H9 (cell line): ENCODE data around the gene TNIK. TPM values are rescaled to one million over a fixed set of nuclear protein-coding genes. Genes with fewer than 3 reads are reported as not detected.

Experiments used
- DNase-seq: peaks from one replicate; pipeline ENCODE4 v3.0.0-alpha.2; 2017
- H2AFZ ChIP-seq: one replicate; pipeline ENCODE4 v1.6.1; 2013; ENCODE audit warnings: mild to moderate bottlenecking, low read length, control low read depth, moderate library complexity
- H2AK5ac ChIP-seq: 2 replicates; pipeline ENCODE4 v1.6.1; 2013; ENCODE audit warnings: low read length, control low read depth, mixed read lengths; ENCODE audit not compliant: insufficient read length
- H2BK120ac ChIP-seq: one replicate; pipeline ENCODE4 v1.6.1; 2013; ENCODE audit warnings: low read depth, mild to moderate bottlenecking, low read length, control low read depth, inconsistent platforms; ENCODE audit not compliant: poor library complexity, severe bottlenecking
- H2BK12ac ChIP-seq: 2 replicates; pipeline ENCODE4 v1.6.1; 2013; ENCODE audit warnings: low read length, control low read depth, mixed read lengths, low read depth; ENCODE audit not compliant: insufficient read length
- H2BK15ac ChIP-seq: 2 replicates; pipeline ENCODE4 v1.6.1; 2013; ENCODE audit warnings: low read depth, low read length, control low read depth
- H2BK20ac ChIP-seq: one replicate; pipeline ENCODE4 v1.6.1; 2013; ENCODE audit warnings: low read depth, mild to moderate bottlenecking, low read length, control low read depth, inconsistent platforms; ENCODE audit not compliant: poor library complexity, severe bottlenecking
- H2BK5ac ChIP-seq: 2 replicates; pipeline ENCODE4 v1.6.1; 2013; ENCODE audit warnings: low read length, control low read depth, mixed read lengths; ENCODE audit not compliant: insufficient read length
- H3K14ac ChIP-seq: 2 replicates; pipeline ENCODE4 v1.6.1; 2013; ENCODE audit warnings: low read length, control low read depth; ENCODE audit not compliant: insufficient read depth
- H3K18ac ChIP-seq: 2 replicates; pipeline ENCODE4 v1.6.1; 2013; ENCODE audit warnings: low read depth, mild to moderate bottlenecking, mixed read lengths, low read length, control low read depth; ENCODE audit not compliant: insufficient read length
- H3K23ac ChIP-seq: 2 replicates; pipeline ENCODE4 v1.6.1; 2013; ENCODE audit warnings: low read length, control low read depth, mixed read lengths, low read depth; ENCODE audit not compliant: insufficient read length
- H3K23me2 ChIP-seq: 2 replicates; pipeline ENCODE4 v1.6.1; 2013; ENCODE audit warnings: low read depth, mild to moderate bottlenecking, mixed read lengths, low read length, control low read depth; ENCODE audit not compliant: insufficient read length, poor library complexity, severe bottlenecking
- H3K27ac ChIP-seq: 2 replicates; pipeline ENCODE4 v1.5.1; 2013; ENCODE audit warnings: low read length, control low read depth, mixed read lengths, low read depth; ENCODE audit not compliant: insufficient read length
- H3K27me3 ChIP-seq: 2 replicates; pipeline ENCODE4 v1.6.1; 2013; ENCODE audit warnings: low read length, control low read depth, inconsistent platforms; ENCODE audit not compliant: insufficient read depth
- H3K4ac ChIP-seq: 2 replicates; pipeline ENCODE4 v1.6.1; 2013; ENCODE audit warnings: low read depth, mild to moderate bottlenecking, control low read depth, inconsistent platforms, low read length, moderate library complexity
- H3K4me1 ChIP-seq: 2 replicates; pipeline ENCODE4 v1.6.1; 2013; ENCODE audit warnings: low read length, control low read depth, inconsistent platforms; ENCODE audit not compliant: insufficient read depth
- H3K4me2 ChIP-seq: 2 replicates; pipeline ENCODE4 v1.6.1; 2013; ENCODE audit warnings: low read length, control low read depth, mixed read lengths; ENCODE audit not compliant: insufficient read length, insufficient read depth
- H3K56ac ChIP-seq: 2 replicates; pipeline ENCODE4 v1.6.1; 2013; ENCODE audit warnings: low read depth, mild to moderate bottlenecking, mixed read lengths, low read length, control low read depth; ENCODE audit not compliant: insufficient read length
- H3K79me1 ChIP-seq: 2 replicates; pipeline ENCODE4 v1.6.1; 2013; ENCODE audit warnings: low read depth, mild to moderate bottlenecking, moderate library complexity, low read length, control low read depth, inconsistent platforms; ENCODE audit not compliant: insufficient read depth, poor library complexity, severe bottlenecking
- H3K79me2 ChIP-seq: 2 replicates; pipeline ENCODE4 v1.6.1; 2013; ENCODE audit warnings: low read length, control low read depth, inconsistent platforms; ENCODE audit not compliant: insufficient read depth
- H3K9ac ChIP-seq: 2 replicates; pipeline ENCODE4 v1.6.1; 2013; ENCODE audit warnings: low read length, control low read depth, mixed read lengths; ENCODE audit not compliant: insufficient read length; ENCODE audit errors: extremely low read depth
- H3K9me3 ChIP-seq: one replicate; pipeline ENCODE4 v1.6.1; 2013; ENCODE audit warnings: low read depth, low read length, inconsistent platforms; ENCODE audit not compliant: control insufficient read depth
- H3T11ph ChIP-seq: one replicate; pipeline ENCODE4 v1.6.1; 2013; ENCODE audit warnings: mild to moderate bottlenecking, low read length, control low read depth, inconsistent platforms
- H4K20me1 ChIP-seq: one replicate; pipeline ENCODE4 v1.6.1; 2013; ENCODE audit not compliant: control insufficient read depth, insufficient read length, insufficient read depth
- H4K5ac ChIP-seq: 2 replicates; pipeline ENCODE4 v1.6.1; 2013; ENCODE audit warnings: low read depth, mild to moderate bottlenecking, mixed read lengths, low read length, control low read depth; ENCODE audit not compliant: insufficient read length
- H4K8ac ChIP-seq: replicated peaks from 2 replicates; pipeline ENCODE4 v1.6.1; 2013; ENCODE audit warnings: low read length, control low read depth, mixed read lengths, low read depth; ENCODE audit not compliant: insufficient read length
- H4K91ac ChIP-seq: 2 replicates; pipeline ENCODE4 v1.6.1; 2013; ENCODE audit warnings: low read depth, mild to moderate bottlenecking, moderate library complexity, mixed read lengths, low read length, control low read depth; ENCODE audit not compliant: insufficient read length
- H3K27ac Mint-ChIP-seq, 3 experiments: 2 replicates in 2 of 3; 3 replicates in 1 of 3; pipeline ENCODE4 v1.8.0; 2020 to 2021; ENCODE audit warnings: mixed read lengths in 3 of 3, mild to moderate bottlenecking in 1 of 3, moderate library complexity in 1 of 3
- H3K27me3 Mint-ChIP-seq: 2 replicates; pipeline ENCODE4 v1.8.0; 2021; ENCODE audit warnings: low read depth, mild to moderate bottlenecking, moderate library complexity, mixed read lengths
- H3K36me3 Mint-ChIP-seq, 3 experiments: 2 replicates in 2 of 3; 3 replicates in 1 of 3; pipeline ENCODE4 v1.8.0; 2020 to 2021; ENCODE audit warnings: low read depth in 3 of 3, mixed read lengths in 3 of 3; ENCODE audit not compliant: insufficient read depth in 1 of 3
- H3K4me1 Mint-ChIP-seq, 2 experiments: 2 replicates each; pipeline ENCODE4 v1.8.0; 2020; ENCODE audit warnings: mixed read lengths in 2 of 2
- H3K4me3 Mint-ChIP-seq, 2 experiments: 2 replicates in 1 of 2; 3 replicates in 1 of 2; pipeline ENCODE4 v1.8.0; 2020 to 2021; ENCODE audit warnings: mild to moderate bottlenecking in 2 of 2, mixed read lengths in 2 of 2, moderate library complexity in 1 of 2
- H3K9me3 Mint-ChIP-seq, 2 experiments: 2 replicates in 1 of 2; 3 replicates in 1 of 2; pipeline ENCODE4 v1.8.0; 2020; ENCODE audit warnings: mild to moderate bottlenecking in 2 of 2, mixed read lengths in 2 of 2, moderate library complexity in 1 of 2
- WGBS: extraction: QIAGEN DNeasy Blood & Tissue Kit; methylation state at CpG from one replicate; pipeline ENCODE4 v1.1.7; 2013; ENCODE audit warnings: missing lambda C conversion rate, low lambda C conversion rate, mixed read lengths; ENCODE audit not compliant: insufficient read length; ENCODE audit errors: extremely low coverage; 5-methylcytosine and 5-hydroxymethylcytosine counted together
- total RNA-seq: library from RNA; stranded (reverse); gene quantifications from 2 replicates; pipeline ENCODE4 v1.2.1, GENCODE V29; 2021
- TF ChIP-seq, protein P1 (sequence below): fragments of 200-600 bp; sonication (generic); conservative IDR thresholded peaks from 3 replicates; pipeline ENCODE4 v1.8.0; 2021; ENCODE audit warnings: antibody characterized with exemption, mild to moderate bottlenecking

TNIK gene
- total RNA-seq, 1 experiment from 2014 or later = 15.9 TPM

DNA sequence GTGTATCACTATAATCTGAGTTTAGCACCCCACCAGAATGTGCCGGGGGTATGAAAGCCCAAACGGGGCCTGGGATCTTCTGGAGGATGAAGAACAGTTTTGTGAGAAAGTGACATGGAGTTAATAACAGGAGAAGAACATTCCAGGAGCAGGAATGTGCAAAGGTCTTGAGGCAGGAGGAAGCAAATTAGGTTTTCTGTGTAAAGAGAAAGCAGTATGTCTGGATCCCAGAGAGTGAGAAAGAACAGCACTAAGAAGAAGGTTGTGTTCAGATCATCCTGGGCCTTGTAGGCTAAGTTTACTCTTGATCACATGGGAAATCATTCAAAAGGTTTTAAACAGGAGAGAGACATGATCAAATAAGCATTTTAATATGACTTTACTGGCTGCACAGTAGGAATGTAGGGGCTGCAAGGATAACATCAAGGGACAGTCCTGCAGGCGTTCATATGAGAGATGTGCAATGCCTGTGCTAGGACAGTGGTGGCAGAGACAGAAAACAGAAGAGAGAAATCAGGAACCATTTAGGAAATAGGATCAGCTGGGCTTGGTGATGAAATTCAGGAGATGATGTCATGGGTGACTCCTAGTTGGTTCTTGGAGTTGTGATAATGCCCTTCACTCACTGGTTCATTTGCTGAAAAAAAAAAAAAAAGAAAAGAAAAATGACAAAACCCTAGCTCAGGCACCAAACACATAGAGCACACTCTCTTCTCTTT is 113.5 kb downstream of the TNIK start:
- H2BK20ac ChIP-seq = no peak overlapping the region
- H3K4me1 ChIP-seq = peaks cover 3% of the 10 kb centered on the region; the same call in 1 of the 2 replicates
- Mint-ChIP-seq H3K4me3 (no peak overlapping the region), H3K27ac (no peak overlapping the region; a peak in 1 of 7 replicates), H3K4me1 (peaks cover 20 to 22% of the 10 kb centered on the region in 2 experiments), H3K36me3 (peaks cover 3 to 5% (median 5%) of the 10 kb centered on the region in 3 experiments; a peak in 5 of 7 replicates), H3K27me3 (no peaks in the 10 kb centered on the region), H3K9me3 (peaks cover 3% of the 10 kb centered on the region in 2 experiments; a peak in 3 of 5 replicates)
- H3K79me2 ChIP-seq = no peaks in the 10 kb centered on the region; the same call in 1 of the 2 replicates
- no peak overlapping the region for H2AFZ ChIP-seq
- H3K18ac ChIP-seq = no peak overlapping the region
- H3K4ac ChIP-seq = no peak overlapping the region
- H3K4me2 ChIP-seq = no peak overlapping the region
- TF ChIP-seq, protein P1, sequence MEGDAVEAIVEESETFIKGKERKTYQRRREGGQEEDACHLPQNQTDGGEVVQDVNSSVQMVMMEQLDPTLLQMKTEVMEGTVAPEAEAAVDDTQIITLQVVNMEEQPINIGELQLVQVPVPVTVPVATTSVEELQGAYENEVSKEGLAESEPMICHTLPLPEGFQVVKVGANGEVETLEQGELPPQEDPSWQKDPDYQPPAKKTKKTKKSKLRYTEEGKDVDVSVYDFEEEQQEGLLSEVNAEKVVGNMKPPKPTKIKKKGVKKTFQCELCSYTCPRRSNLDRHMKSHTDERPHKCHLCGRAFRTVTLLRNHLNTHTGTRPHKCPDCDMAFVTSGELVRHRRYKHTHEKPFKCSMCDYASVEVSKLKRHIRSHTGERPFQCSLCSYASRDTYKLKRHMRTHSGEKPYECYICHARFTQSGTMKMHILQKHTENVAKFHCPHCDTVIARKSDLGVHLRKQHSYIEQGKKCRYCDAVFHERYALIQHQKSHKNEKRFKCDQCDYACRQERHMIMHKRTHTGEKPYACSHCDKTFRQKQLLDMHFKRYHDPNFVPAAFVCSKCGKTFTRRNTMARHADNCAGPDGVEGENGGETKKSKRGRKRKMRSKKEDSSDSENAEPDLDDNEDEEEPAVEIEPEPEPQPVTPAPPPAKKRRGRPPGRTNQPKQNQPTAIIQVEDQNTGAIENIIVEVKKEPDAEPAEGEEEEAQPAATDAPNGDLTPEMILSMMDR = no peak
- no peak overlapping the region for H4K8ac ChIP-seq
- no peak overlapping the region for H3T11ph ChIP-seq
- H3K27ac ChIP-seq = no peak overlapping the region
- H3K56ac ChIP-seq = no peak overlapping the region
- H2BK5ac ChIP-seq = no peak overlapping the region
- H4K20me1 ChIP-seq = no peaks in the 10 kb centered on the region
- no peaks in the 10 kb centered on the region for H3K23me2 ChIP-seq
- H3K9ac ChIP-seq = no peak overlapping the region
- H2BK15ac ChIP-seq = no peak overlapping the region
- no peak overlapping the region for H3K23ac ChIP-seq
- H4K5ac ChIP-seq = no peak overlapping the region
- H3K9me3 ChIP-seq = no peaks in the 10 kb centered on the region
- H2AK5ac ChIP-seq = no peak overlapping the region
- DNase-seq = no peak
- H3K14ac ChIP-seq = no peak overlapping the region
- no peak overlapping the region for H4K91ac ChIP-seq
- H2BK12ac ChIP-seq = no peak overlapping the region
- H2BK120ac ChIP-seq = no peak overlapping the region
- WGBS = no CpG with 5 or more reads among the region's 3 CpGs
- no peaks in the 10 kb centered on the region for H3K27me3 ChIP-seq
- H3K79me1 ChIP-seq = no peaks in the 10 kb centered on the region
